Colonic mucosa (tissue), 4 donors: ENCODE data around the gene DGLUCY. TPM values are rescaled to one million over a fixed set of nuclear protein-coding genes. Genes with fewer than 3 reads are reported as not detected.

Source experiments
- DNase-seq: peaks from one replicate; pipeline ENCODE4 v3.0.0-alpha.2; 2020
- H3K27ac ChIP-seq: fragments of 200-600 bp; one replicate; pipeline ENCODE4 v1.8.0; 2021
- H3K27me3 ChIP-seq: fragments of 200-600 bp; one replicate; pipeline ENCODE4 v1.8.0; 2021
- H3K36me3 ChIP-seq: fragments of 200-600 bp; one replicate; pipeline ENCODE4 v1.8.0; 2021
- H3K4me1 ChIP-seq: fragments of 200-600 bp; one replicate; pipeline ENCODE4 v1.8.0; 2021; ENCODE audit warnings: mild to moderate bottlenecking
- H3K4me3 ChIP-seq: fragments of 200-600 bp; one replicate; pipeline ENCODE4 v1.8.0; 2021
- H3K9ac ChIP-seq, 2 donors: one replicate each; pipeline ENCODE4 v1.7.0; 2013; ENCODE audit warnings: control low read depth in 2 of 2, low read depth in 2 of 2, low read length in 2 of 2
- H3K9me3 ChIP-seq: fragments of 200-600 bp; one replicate; pipeline ENCODE4 v1.8.0; 2021
- intact Hi-C: fragments of 100-400 bp; cut with DNase I; formaldehyde crosslinking; loops from one replicate; pipeline ENCODE4 v1.14.1; 2022
- total RNA-seq, 2 donors: library from RNA; stranded (reverse); fragmentation: NEBNext Ultra II Directional in 1 of 2; extraction: Animal tissue kit (Norgen Biotek cat#: 25700) in 1 of 2; gene quantifications; one replicate each; pipeline ENCODE4 v1.2.1, GENCODE V29; 2021
- TF ChIP-seq, protein P1 (sequence below): fragments of 200-600 bp; IDR thresholded peaks from one replicate; pipeline ENCODE4 v1.8.0; 2022; ENCODE audit warnings: antibody characterized with exemption, mild to moderate bottlenecking
- donor health status: healthy.
- donor health status: DM: no; HTN: no; CAD: no.
- donor health status: DM: no; HTN: no; CAD: no.

Gene DGLUCY
- total RNA-seq, 2 donors from 2014 or later, result 67.3 to 105 TPM

DNA sequence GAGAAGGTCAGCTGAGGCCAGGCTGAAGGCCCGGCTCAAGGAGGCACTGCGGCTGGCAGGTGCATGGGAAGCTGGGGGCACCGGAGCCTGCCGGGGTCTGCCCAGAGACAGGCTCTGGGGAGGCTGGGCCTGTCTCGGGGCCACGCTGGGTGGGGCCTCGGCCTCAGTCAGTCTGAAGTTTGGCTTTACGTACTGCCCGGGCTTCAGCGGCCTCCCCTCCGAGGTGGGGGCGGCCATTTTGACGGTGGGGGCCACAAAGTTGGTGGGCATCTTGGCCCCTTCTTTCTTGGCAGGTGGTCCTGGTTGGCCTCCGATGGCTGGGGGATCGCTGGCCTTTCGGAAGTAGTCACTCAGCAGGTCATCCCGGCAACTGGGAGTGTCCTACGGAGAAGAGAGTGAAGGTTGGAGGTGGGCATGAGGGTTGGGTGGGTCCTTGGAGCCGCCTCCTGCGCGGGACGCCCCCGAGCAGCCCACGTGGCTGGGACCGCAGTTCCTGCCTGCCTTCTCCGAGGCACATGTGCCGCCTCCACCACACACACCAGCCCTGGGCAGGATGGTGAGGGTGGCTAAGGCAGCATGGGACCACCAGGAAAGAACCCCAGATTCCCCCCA is 159.5 kb downstream of the DGLUCY start:
- intact Hi-C loops, result no loop called here
- TF ChIP-seq, protein P1, sequence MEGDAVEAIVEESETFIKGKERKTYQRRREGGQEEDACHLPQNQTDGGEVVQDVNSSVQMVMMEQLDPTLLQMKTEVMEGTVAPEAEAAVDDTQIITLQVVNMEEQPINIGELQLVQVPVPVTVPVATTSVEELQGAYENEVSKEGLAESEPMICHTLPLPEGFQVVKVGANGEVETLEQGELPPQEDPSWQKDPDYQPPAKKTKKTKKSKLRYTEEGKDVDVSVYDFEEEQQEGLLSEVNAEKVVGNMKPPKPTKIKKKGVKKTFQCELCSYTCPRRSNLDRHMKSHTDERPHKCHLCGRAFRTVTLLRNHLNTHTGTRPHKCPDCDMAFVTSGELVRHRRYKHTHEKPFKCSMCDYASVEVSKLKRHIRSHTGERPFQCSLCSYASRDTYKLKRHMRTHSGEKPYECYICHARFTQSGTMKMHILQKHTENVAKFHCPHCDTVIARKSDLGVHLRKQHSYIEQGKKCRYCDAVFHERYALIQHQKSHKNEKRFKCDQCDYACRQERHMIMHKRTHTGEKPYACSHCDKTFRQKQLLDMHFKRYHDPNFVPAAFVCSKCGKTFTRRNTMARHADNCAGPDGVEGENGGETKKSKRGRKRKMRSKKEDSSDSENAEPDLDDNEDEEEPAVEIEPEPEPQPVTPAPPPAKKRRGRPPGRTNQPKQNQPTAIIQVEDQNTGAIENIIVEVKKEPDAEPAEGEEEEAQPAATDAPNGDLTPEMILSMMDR, result no peak
- H3K9me3 ChIP-seq, result no peaks in the 10 kb centered on the region
- H3K4me3 ChIP-seq, result no peak overlapping the region
- H3K36me3 ChIP-seq, result peaks cover 10% of the 10 kb centered on the region
- DNase-seq, result no peak
- no peaks in the 10 kb centered on the region for H3K27me3 ChIP-seq
- no peak overlapping the region for H3K27ac ChIP-seq
- H3K9ac ChIP-seq, result no peak overlapping the region
- peaks cover 5% of the 10 kb centered on the region for H3K4me1 ChIP-seq

DNA sequence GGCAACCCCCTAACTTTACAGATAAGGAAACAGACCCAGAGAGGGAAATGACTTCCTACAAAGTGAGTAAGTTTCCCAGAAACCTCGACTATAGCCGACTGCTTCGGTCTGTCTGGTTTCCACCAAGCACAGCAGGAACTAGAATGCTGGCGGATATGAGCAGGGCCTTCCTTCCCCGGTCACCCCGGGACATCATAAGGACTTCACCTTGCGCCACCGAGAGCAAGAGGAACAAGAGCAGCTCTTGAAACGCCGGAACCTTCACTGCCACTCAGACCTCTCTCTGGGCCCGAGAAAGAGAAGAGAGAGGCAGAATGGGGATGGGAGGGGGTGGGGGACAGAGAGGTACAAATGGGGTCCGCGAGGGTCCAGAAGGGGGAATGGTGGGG is 160.0 kb downstream of the DGLUCY start:
- Histone ChIP-seq H3K27ac (no peak overlapping the region), H3K36me3 (peaks cover 10% of the 10 kb centered on the region), H3K9me3 (no peaks in the 10 kb centered on the region), H3K9ac (no peak overlapping the region), H3K4me1 (peaks cover 5% of the 10 kb centered on the region), H3K27me3 (no peaks in the 10 kb centered on the region), H3K4me3 (no peak overlapping the region)
- DNase-seq, result no peak
- TF ChIP-seq, protein P1, result no peak
- intact Hi-C loops, result no loop called here

DNA sequence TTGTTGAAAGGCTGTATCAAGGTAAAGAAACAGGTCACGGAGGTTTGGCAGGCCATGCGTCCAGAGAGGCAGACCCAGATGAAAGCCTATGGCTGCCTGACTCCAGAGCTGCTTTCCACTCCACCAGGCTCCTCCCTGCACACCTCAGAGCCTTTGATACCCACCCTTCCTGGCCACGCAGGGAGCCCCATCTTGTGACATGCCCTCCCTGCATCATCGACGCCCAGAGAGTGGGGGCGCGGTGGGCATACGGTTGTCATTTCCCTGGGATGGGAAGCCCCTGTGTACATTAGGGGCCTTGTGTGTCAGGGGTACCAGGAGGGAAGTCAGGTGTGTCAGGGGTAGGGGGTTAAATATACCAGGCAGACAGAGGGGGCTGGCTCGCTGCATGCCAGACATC is 160.9 kb downstream of the DGLUCY start:
- TF ChIP-seq, protein P1, result no peak
- Histone ChIP-seq H3K4me1 (no peaks in the 10 kb centered on the region), H3K4me3 (no peak overlapping the region), H3K36me3 (peaks cover 10% of the 10 kb centered on the region), H3K9me3 (no peaks in the 10 kb centered on the region), H3K9ac (no peak overlapping the region), H3K27ac (no peak overlapping the region), H3K27me3 (no peaks in the 10 kb centered on the region)
- intact Hi-C loops, result no loop called here
- DNase-seq, result no peak

Other genes with a start within 250 kb of the DGLUCY start
- gene RPS6KA5, start 53.4 kb upstream of the DGLUCY start, total RNA-seq, result 10 to 100 TPM; 15.2 to 19.2 TPM
- gene GPR68, start 130.6 kb downstream of the DGLUCY start, total RNA-seq, result under 1 TPM; 0.37 to 0.66 TPM